Hepatocyte (in vitro differentiated cells): Measurements from ENCODE around the gene APBB2. TPM values are rescaled to one million over a fixed set of nuclear protein-coding genes. Genes with fewer than 3 reads are reported as not detected.
A peak's percentile ranks its signal among the peaks of the same experiment; 100 is the strongest.

Experiments
- DNase-seq: peaks from one replicate; pipeline ENCODE4 v3.0.0-alpha.2; 2016; ENCODE audit warnings: low spot score
- H2AFZ ChIP-seq: fragments of 200-600 bp; sonication (generic); 2 replicates; pipeline ENCODE4 v1.6.0; 2016; ENCODE audit warnings: antibody characterized with exemption, mild to moderate bottlenecking
- H3K27ac ChIP-seq: fragments of 200-600 bp; sonication (generic); 2 replicates; pipeline ENCODE4 v1.5.1; 2016; ENCODE audit warnings: mild to moderate bottlenecking
- H3K27me3 ChIP-seq: fragments of 200-600 bp; sonication (generic); 2 replicates; pipeline ENCODE4 v1.6.1; 2016
- H3K36me3 ChIP-seq: fragments of 200-600 bp; sonication (generic); replicated peaks from 2 replicates; pipeline ENCODE4 v1.5.1; 2016; ENCODE audit warnings: low read depth; ENCODE audit not compliant: insufficient read depth
- H3K4me1 ChIP-seq: fragments of 200-600 bp; sonication (generic); 2 replicates; pipeline ENCODE4 v1.5.1; 2016; ENCODE audit warnings: mild to moderate bottlenecking, moderate library complexity; ENCODE audit not compliant: insufficient read depth
- H3K4me2 ChIP-seq: fragments of 200-600 bp; sonication (generic); 2 replicates; pipeline ENCODE4 v1.6.0; 2016
- H3K4me3 ChIP-seq: fragments of 200-600 bp; sonication (generic); 2 replicates; pipeline ENCODE4 v1.5.1; 2016; ENCODE audit warnings: mild to moderate bottlenecking
- H3K79me2 ChIP-seq: fragments of 200-600 bp; sonication (generic); 2 replicates; pipeline ENCODE4 v1.6.0; 2017; ENCODE audit warnings: mild to moderate bottlenecking
- H3K9me2 ChIP-seq: fragments of 200-600 bp; sonication (generic); replicated peaks from 2 replicates; pipeline ENCODE4 v1.6.0; 2017; ENCODE audit warnings: mild to moderate bottlenecking; ENCODE audit not compliant: insufficient read depth
- H3K9me3 ChIP-seq: fragments of 200-600 bp; sonication (generic); 2 replicates; pipeline ENCODE4 v1.5.1; 2016; ENCODE audit warnings: low read depth, mild to moderate bottlenecking
- H4K20me1 ChIP-seq: fragments of 200-600 bp; sonication (generic); 2 replicates; pipeline ENCODE4 v1.6.0; 2016; ENCODE audit warnings: mild to moderate bottlenecking; ENCODE audit not compliant: insufficient read depth, poor library complexity, severe bottlenecking
- EZH2 ChIP-seq: fragments of 200-600 bp; sonication (generic); IDR thresholded peaks from 2 replicates; pipeline ENCODE4 v1.6.1; 2016; ENCODE audit warnings: antibody characterized with exemption, mild to moderate bottlenecking, borderline replicate concordance
- EZH2phosphoT487 ChIP-seq: fragments of 200-600 bp; sonication (generic); IDR thresholded peaks from one replicate; pipeline ENCODE4 v1.6.1; 2018; ENCODE audit warnings: antibody characterized with exemption, mild to moderate bottlenecking, low read depth, moderate library complexity; ENCODE audit not compliant: unreplicated experiment, severe bottlenecking
- WGBS: methylation state at CpG from one replicate; pipeline ENCODE4 v1.1.6; 2016; ENCODE audit warnings: low lambda C conversion rate; ENCODE audit errors: missing lambda C conversion rate; 5-methylcytosine and 5-hydroxymethylcytosine counted together
- polyA plus RNA-seq: library from polyadenylated mRNA; unstranded; fragments of >200 nt; fragmentation: Nextera tagmentation; extraction: Ambion mirVana; gene quantifications from 2 replicates; pipeline ENCODE4 v1.2.1, GENCODE V29; 2016
- total RNA-seq: library from RNA; depleted of rRNA; stranded (reverse); fragments of >200 nt; gene quantifications from 2 replicates; pipeline ENCODE4 v1.2.3, GENCODE V29; 2014
- TF ChIP-seq, protein P1 (sequence below): fragments of 200-600 bp; sonication (generic); IDR thresholded peaks from 2 replicates; pipeline ENCODE4 v1.5.1; 2016; ENCODE audit warnings: antibody characterized with exemption, mild to moderate bottlenecking; ENCODE audit not compliant: poor library complexity

The APBB2 gene
- total and polyA plus RNA-seq, 2 experiments from 2014 or later: 23.4 to 47.5 TPM

DNA sequence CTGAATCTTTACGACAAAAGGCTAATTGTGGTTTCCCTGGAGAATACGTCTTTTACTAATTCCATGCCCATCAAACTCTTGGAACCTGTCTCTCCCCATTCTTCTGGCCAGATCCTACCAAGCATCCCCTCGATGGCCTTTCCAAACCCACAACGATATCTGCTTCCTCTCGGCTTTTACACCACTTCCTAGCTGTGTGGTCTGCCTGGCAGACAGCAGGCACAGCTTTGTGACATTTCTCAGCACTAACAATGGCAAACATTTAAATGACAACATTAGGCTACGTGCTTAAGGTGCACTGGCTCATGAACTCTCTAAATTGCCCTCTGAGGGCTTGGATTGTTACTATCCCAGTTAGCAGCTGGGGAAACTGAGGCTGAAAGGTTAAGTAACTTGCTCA lies 323.6 kb downstream of the APBB2 start:
- TF ChIP-seq EZH2 (no peak), EZH2phosphoT487 (no peak)
- TF ChIP-seq, protein P1, sequence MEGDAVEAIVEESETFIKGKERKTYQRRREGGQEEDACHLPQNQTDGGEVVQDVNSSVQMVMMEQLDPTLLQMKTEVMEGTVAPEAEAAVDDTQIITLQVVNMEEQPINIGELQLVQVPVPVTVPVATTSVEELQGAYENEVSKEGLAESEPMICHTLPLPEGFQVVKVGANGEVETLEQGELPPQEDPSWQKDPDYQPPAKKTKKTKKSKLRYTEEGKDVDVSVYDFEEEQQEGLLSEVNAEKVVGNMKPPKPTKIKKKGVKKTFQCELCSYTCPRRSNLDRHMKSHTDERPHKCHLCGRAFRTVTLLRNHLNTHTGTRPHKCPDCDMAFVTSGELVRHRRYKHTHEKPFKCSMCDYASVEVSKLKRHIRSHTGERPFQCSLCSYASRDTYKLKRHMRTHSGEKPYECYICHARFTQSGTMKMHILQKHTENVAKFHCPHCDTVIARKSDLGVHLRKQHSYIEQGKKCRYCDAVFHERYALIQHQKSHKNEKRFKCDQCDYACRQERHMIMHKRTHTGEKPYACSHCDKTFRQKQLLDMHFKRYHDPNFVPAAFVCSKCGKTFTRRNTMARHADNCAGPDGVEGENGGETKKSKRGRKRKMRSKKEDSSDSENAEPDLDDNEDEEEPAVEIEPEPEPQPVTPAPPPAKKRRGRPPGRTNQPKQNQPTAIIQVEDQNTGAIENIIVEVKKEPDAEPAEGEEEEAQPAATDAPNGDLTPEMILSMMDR: no peak
- H3K36me3 ChIP-seq: no peaks in the 10 kb centered on the region
- 90% methylated on average over 6 of the region's 6 CpGs for WGBS

DNA sequence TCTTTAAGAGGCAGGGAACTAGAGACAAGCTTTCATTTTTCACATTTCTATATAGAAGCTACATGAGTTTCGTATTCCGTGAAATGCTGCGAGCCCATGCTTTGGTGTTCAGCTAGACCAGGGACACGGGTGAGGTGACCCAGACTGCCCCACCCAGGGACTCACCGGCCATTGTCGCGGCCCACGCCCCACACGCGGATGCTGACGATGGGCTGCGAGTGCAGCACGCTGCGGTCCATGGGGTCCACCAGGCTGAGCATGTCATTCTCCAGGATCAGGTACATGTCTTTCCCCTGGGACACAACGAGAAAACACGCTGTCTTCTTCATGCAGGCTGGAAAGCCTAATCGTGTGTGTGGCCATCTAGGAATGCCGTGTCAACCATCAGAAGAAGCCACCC lies 324.1 kb downstream of the APBB2 start:
- no peaks in the 10 kb centered on the region for H3K4me1 ChIP-seq
- no peaks in the 10 kb centered on the region for H3K36me3 ChIP-seq
- H3K9me2 ChIP-seq: no peaks in the 10 kb centered on the region
- no peak overlapping the region for H3K4me3 ChIP-seq
- no peaks in the 10 kb centered on the region for H3K27me3 ChIP-seq
- DNase-seq: no peak
- no peak overlapping the region for H3K27ac ChIP-seq
- H2AFZ ChIP-seq: no peak overlapping the region
- no peak overlapping the region for H3K4me2 ChIP-seq
- H3K9me3 ChIP-seq: no peaks in the 10 kb centered on the region
- TF ChIP-seq, protein P1: no peak
- TF ChIP-seq EZH2phosphoT487 (no peak), EZH2 (no peak)
- 96% methylated on average over 18 of the region's 18 CpGs for WGBS
- H3K79me2 ChIP-seq: no peaks in the 10 kb centered on the region
- no peaks in the 10 kb centered on the region for H4K20me1 ChIP-seq

More for the DNA sequence above, 323.6 kb downstream of the APBB2 start:
- no peaks in the 10 kb centered on the region for H3K79me2 ChIP-seq
- no peaks in the 10 kb centered on the region for H4K20me1 ChIP-seq
- no peak overlapping the region for H3K27ac ChIP-seq
- no peaks in the 10 kb centered on the region for H3K27me3 ChIP-seq
- H2AFZ ChIP-seq: no peak overlapping the region
- no peak overlapping the region for H3K4me2 ChIP-seq
- no peaks in the 10 kb centered on the region for H3K4me1 ChIP-seq
- H3K9me2 ChIP-seq: no peaks in the 10 kb centered on the region
- no peak for DNase-seq
- no peak overlapping the region for H3K4me3 ChIP-seq
- H3K9me3 ChIP-seq: no peaks in the 10 kb centered on the region

- H3K4me2 ChIP-seq: no peak overlapping the region
- no peak for DNase-seq
- H2AFZ ChIP-seq: no peak overlapping the region
- WGBS: 92% methylated on average over 5 of the region's 5 CpGs
- H3K27me3 ChIP-seq: no peaks in the 10 kb centered on the region
- no peak overlapping the region for H3K27ac ChIP-seq
- no peaks in the 10 kb centered on the region for H3K36me3 ChIP-seq
- H3K4me1 ChIP-seq: no peaks in the 10 kb centered on the region
- H3K4me3 ChIP-seq: no peak overlapping the region
- TF ChIP-seq, protein P1: no peak
- TF ChIP-seq EZH2phosphoT487: no peak
- no peak for TF ChIP-seq EZH2
- no peaks in the 10 kb centered on the region for H3K9me2 ChIP-seq
- H3K79me2 ChIP-seq: no peaks in the 10 kb centered on the region
- H4K20me1 ChIP-seq: no peaks in the 10 kb centered on the region
- no peaks in the 10 kb centered on the region for H3K9me3 ChIP-seq
These were observed 325.4 kb downstream of the APBB2 start for GRCh38 chr4:40888933-40889332.

GRCh38 chr4:40887764-40888131 lies 326.6 kb downstream of the APBB2 start:
- Histone ChIP-seq H2AFZ (no peak overlapping the region), H3K79me2 (no peaks in the 10 kb centered on the region), H3K27ac (peak overlapping the region; percentile 27), H4K20me1 (no peaks in the 10 kb centered on the region), H3K4me3 (no peak overlapping the region), H3K4me1 (no peaks in the 10 kb centered on the region), H3K9me2 (no peaks in the 10 kb centered on the region), H3K4me2 (no peak overlapping the region), H3K36me3 (no peaks in the 10 kb centered on the region), H3K27me3 (no peaks in the 10 kb centered on the region), H3K9me3 (no peaks in the 10 kb centered on the region)
- DNase-seq: no peak
- WGBS: 92% methylated on average over 10 of the region's 10 CpGs
- TF ChIP-seq EZH2: no peak
- TF ChIP-seq EZH2phosphoT487: no peak
- TF ChIP-seq, protein P1: no peak
